GM12878 (cell line): ENCODE results near the gene AHCYL2. TPM values are rescaled to one million over a fixed set of nuclear protein-coding genes. Genes with fewer than 3 reads are reported as not detected.

Source experiments
- ATAC-seq: fragments of 200-7000 bp; cut with Tn5 transposase; 3 replicates; pipeline ENCODE4 v1.9.1; 2020; ENCODE audit warnings: mild to moderate bottlenecking, moderate library complexity
- BruUV-seq: library from RNA; stranded (reverse); fragments of 400-500 nt; replicated peaks from 2 replicates; lab custom pipeline; 2021; lab: Mats Ljungman, UMichigan
- CTCF ChIA-PET: fragments of 300-600 bp; sonication (Branson Sonifier 250); formaldehyde crosslinking; extraction: SDS; loops from one replicate; lab custom pipeline; 2021; ENCODE audit warnings: inconsistent platforms; lab: Yijun Ruan, JAX
- POLR2A ChIA-PET: fragments of 350-600 bp; formaldehyde crosslinking; extraction: SDS; loops from one replicate; lab custom pipeline; 2021; ENCODE audit warnings: inconsistent platforms; lab: Charles Lee
- RAD21 ChIA-PET: fragments of 300-600 bp; sonication (Branson Sonifier 250); formaldehyde crosslinking; loops from one replicate; lab custom pipeline; 2023; ENCODE audit warnings: antibody characterized with exemption; ENCODE audit not compliant: unreplicated experiment; lab: Charles Lee
- SMC1A ChIA-PET: fragments of 300-600 bp; sonication (Branson Sonifier 250); formaldehyde crosslinking; loops from one replicate; lab custom pipeline; 2023; ENCODE audit not compliant: unreplicated experiment, uncharacterized antibody; lab: Charles Lee
- DNase-seq: peaks from one replicate; pipeline ENCODE4 v3.0.0-alpha.2; 2011; ENCODE audit warnings: low read depth, low spot score
- FAIRE-seq: peaks from 3 replicates; lab custom pipeline; 2011; peaks lifted over from hg19 to GRCh38; lab: Jason Lieb, UNC
- H2AFZ ChIP-seq: 2 replicates; pipeline ENCODE4 v1.6.0; 2011; ENCODE audit warnings: low read depth, low read length, control low read depth; ENCODE audit not compliant: control insufficient read depth
- H3K27ac ChIP-seq: 2 replicates; pipeline ENCODE4 v1.5.1; 2011; ENCODE audit warnings: control low read depth; ENCODE audit not compliant: control insufficient read depth, insufficient read depth
- H3K27me3 ChIP-seq, 2 experiments: replicated peaks in 1 of 2; 2 replicates each; pipeline versions ENCODE4 v1.6.0 to v1.6.1; 2011; ENCODE audit warnings: low read length in 1 of 2; ENCODE audit not compliant: control insufficient read depth in 2 of 2, insufficient read depth in 2 of 2
- H3K36me3 ChIP-seq, 2 experiments: 2 replicates each; pipeline ENCODE4 v1.5.1; 2011; ENCODE audit warnings: low read length in 1 of 2; ENCODE audit not compliant: control insufficient read depth in 2 of 2, insufficient read depth in 2 of 2
- H3K4me1 ChIP-seq: 2 replicates; pipeline ENCODE4 v1.6.1; 2011; ENCODE audit warnings: mild to moderate bottlenecking, low read length, moderate library complexity, mixed read lengths; ENCODE audit not compliant: control insufficient read depth, insufficient read depth
- H3K4me2 ChIP-seq: 2 replicates; pipeline ENCODE4 v1.6.0; 2011; ENCODE audit warnings: control low read depth; ENCODE audit not compliant: control insufficient read depth, insufficient read depth
- H3K4me3 ChIP-seq: fragments of 200-600 bp; sonication (generic); 2 replicates; pipeline ENCODE4 v1.5.1; 2016
- H3K79me2 ChIP-seq: 2 replicates; pipeline ENCODE4 v1.6.0; 2011; ENCODE audit warnings: low read length; ENCODE audit not compliant: control insufficient read depth, insufficient read depth
- H3K9ac ChIP-seq: 2 replicates; pipeline ENCODE4 v1.8.0; 2011; ENCODE audit warnings: low read length, control low read depth, mixed read lengths; ENCODE audit not compliant: control insufficient read depth, insufficient read depth
- H3K9me3 ChIP-seq: replicated peaks from 3 replicates; pipeline ENCODE4 v1.5.1; 2011; ENCODE audit warnings: mild to moderate bottlenecking, low read length; ENCODE audit not compliant: control insufficient read depth, insufficient read depth
- H4K20me1 ChIP-seq: 2 replicates; pipeline ENCODE4 v1.6.0; 2011; ENCODE audit not compliant: control insufficient read depth, insufficient read depth
- NFYB ChIP-seq: IDR thresholded peaks from 2 replicates; pipeline ENCODE4 v1.6.1; 2011; ENCODE audit warnings: low read depth, mild to moderate bottlenecking, low read length, improper control_type of control experiment, moderate library complexity; ENCODE audit not compliant: insufficient read depth
- PML ChIP-seq: IDR thresholded peaks from 2 replicates; pipeline ENCODE4 v1.6.1; 2012; ENCODE audit warnings: low read length, inconsistent platforms
- ZBTB11 ChIP-seq: fragments of 450-650 bp; formaldehyde crosslinking; IDR thresholded peaks from 2 replicates; pipeline ENCODE4 v1.5.0; 2022; ENCODE audit warnings: mild to moderate bottlenecking, missing genetic modification characterization
- WGBS: methylation state at CpG from one replicate; pipeline ENCODE4 v1.1.6; 2016; ENCODE audit warnings: low lambda C conversion rate; ENCODE audit not compliant: insufficient replicate concordance, insufficient coverage; ENCODE audit errors: missing lambda C conversion rate; 5-methylcytosine and 5-hydroxymethylcytosine counted together
- in situ Hi-C: fragments of 300-500 bp; cut with MboI; formaldehyde crosslinking; loops from 9 replicates; pipeline ENCODE4 v1.14.3; 2018; ENCODE audit warnings: mixed read lengths
- intact Hi-C: fragments of 100-400 bp; cut with micrococcal nuclease; formaldehyde crosslinking; loops from one replicate; pipeline ENCODE4 v1.14.2; 2022; ENCODE audit not compliant: unreplicated experiment
- polyA plus RNA-seq, 11 experiments: library from polyadenylated mRNA; depleted of rRNA in 4 of 11; unstranded in 6 of 11; stranded (reverse) in 5 of 11; fragments of >200 nt; fragmentation: Nextera tagmentation in 4 of 11; fragmentation: Illumina TruSeq in 1 of 11; extraction: Ambion mirVana in 4 of 11; extraction: Trizol in 1 of 11; gene quantifications; 1 replicate in 1 of 11; 2 replicates in 10 of 11; pipeline versions ENCODE4 v1.2.1 to v1.2.3, GENCODE V29; 2011 to 2016; ENCODE audit warnings: inconsistent platforms in 2 of 11, missing spikeins in 2 of 11, low read depth in 1 of 11
- total RNA-seq, 4 experiments: library from RNA; depleted of rRNA in 3 of 4; stranded (reverse); fragments of >200 nt in 3 of 4; fragmentation: Illumina TruSeq in 1 of 4; extraction: Trizol in 1 of 4; gene quantifications; 2 replicates each; pipeline versions ENCODE4 v1.2.1 to v1.2.3, GENCODE V29; 2013 to 2021

AHCYL2 gene
- total and polyA plus RNA-seq, 10 of the 15 experiments (the other 5 are each of a cell fraction or from before 2014, with no cell fraction given): 1.7 to 29.1 (median 5.4) TPM

- no peak for TF ChIP-seq ZBTB11 (CRISPR knock-in tag)
- TF ChIP-seq, all 136 proteins: peak for 0
Observed at GRCh38 chr7:129262324-129262723, 37.5 kb downstream of the AHCYL2 start (continued).

DNA sequence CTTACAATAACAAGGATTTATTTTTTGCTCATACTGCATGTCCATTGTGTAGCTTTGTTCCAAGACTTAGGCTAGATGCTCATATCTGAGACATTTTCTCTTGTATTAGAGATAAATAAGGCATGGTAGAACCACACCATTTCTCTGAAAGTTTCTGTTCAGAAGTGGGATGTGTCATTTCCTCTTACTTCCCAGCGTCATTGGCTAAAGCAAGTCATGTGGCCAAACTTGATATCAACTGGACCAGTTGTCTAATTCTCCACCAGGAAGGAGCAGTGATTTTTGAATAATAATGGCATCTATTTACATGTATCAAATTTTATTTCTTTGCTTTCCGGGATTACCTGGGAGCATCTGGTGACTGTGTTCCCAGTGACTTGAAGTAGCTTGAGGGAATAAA is 38.3 kb downstream of the AHCYL2 start:
- no peak for TF ChIP-seq PML
- TF ChIP-seq NFYB: 0 out of 2 replicates have a peak, but pooled peaks have one; percentile 44
- BruUV-seq: no TSS peak
- in situ Hi-C loops (no loop called here), intact Hi-C loops (no loop called here)
- ChIA-PET POLR2A (no interaction called here), CTCF (interaction anchor here (1.0 to 1.4 kb wide), 5 partner anchors 9 to 105 kb away, joined by 3 to 6 read pairs (median 4); no protein-coding TSS in a partner anchor), SMC1A (interaction anchor here (2.3 kb wide), 1 partner anchor 9 kb away, joined by 8 read pairs; no protein-coding TSS in a partner anchor), RAD21 (interaction anchor here (0.7 to 1.4 kb wide), 4 partner anchors 9 to 104 kb away, joined by 3 read pairs; no protein-coding TSS in a partner anchor)
- no peaks in the 10 kb centered on the region for H3K36me3 ChIP-seq
- H3K27me3 ChIP-seq: no peaks in the 10 kb centered on the region
- no peak overlapping the region for H3K4me2 ChIP-seq
- ATAC-seq (no peak), FAIRE-seq (no peak), DNase-seq (no peak)
- WGBS: 97% methylated on average over 2 of the region's 2 CpGs
- no peaks in the 10 kb centered on the region for H4K20me1 ChIP-seq
- H2AFZ ChIP-seq: no peak overlapping the region
- no peak overlapping the region for H3K27ac ChIP-seq
- peaks cover 3% of the 10 kb centered on the region; the same call in 1 of the 2 replicates for H3K4me1 ChIP-seq
- no peak overlapping the region for H3K9ac ChIP-seq
- H3K4me3 ChIP-seq: no peak overlapping the region
- no peaks in the 10 kb centered on the region for H3K79me2 ChIP-seq
- H3K9me3 ChIP-seq: no peaks in the 10 kb centered on the region
